GM10248 (cell line): ENCODE data around the gene ADH1A.

Experiments used
- CTCF ChIA-PET: fragments of 300-600 bp; sonication (Branson Sonifier 250); formaldehyde crosslinking; extraction: SDS; loops from one replicate; lab custom pipeline; 2021; ENCODE audit warnings: antibody characterized with exemption; lab: Yijun Ruan, JAX
- POLR2A ChIA-PET: fragments of 350-650 bp; sonication (Branson Sonifier 250); formaldehyde crosslinking; extraction: SDS; loops from one replicate; lab custom pipeline; 2020; ENCODE audit warnings: antibody characterized with exemption; lab: Yijun Ruan, JAX
- DNase-seq: peaks from one replicate; pipeline ENCODE4 v3.0.0; 2012; ENCODE audit errors: extremely low spot score
- TF ChIP-seq, protein P1 (sequence below): IDR thresholded peaks from 2 replicates; pipeline ENCODE4 v1.5.1; 2012; ENCODE audit warnings: mild to moderate bottlenecking, low read depth; ENCODE audit errors: extremely low read depth, missing control alignments, control extremely low read depth

Gene ADH1A

DNA sequence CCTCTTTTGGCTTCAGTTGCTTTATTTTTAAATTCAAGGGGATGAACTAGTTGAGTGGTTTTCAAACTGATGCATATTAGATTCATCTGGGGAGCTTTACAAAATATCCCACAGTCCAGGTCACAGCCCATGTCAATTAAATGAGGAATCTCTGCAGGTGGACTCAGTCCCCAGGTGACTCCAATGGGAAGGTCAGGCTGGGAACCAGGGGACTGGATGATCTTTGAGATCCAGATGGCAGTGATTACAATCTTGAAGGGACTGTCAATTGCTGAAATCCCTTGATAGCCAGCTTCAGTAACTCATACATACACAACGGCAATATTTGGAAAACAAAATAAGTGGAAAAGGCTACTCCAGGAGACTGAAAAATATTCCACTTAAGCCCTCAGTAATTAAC is 23.4 kb upstream of the ADH1A start:
- POLR2A ChIA-PET: no interaction called here
- no peak for DNase-seq
- CTCF ChIA-PET: no interaction called here

DNA sequence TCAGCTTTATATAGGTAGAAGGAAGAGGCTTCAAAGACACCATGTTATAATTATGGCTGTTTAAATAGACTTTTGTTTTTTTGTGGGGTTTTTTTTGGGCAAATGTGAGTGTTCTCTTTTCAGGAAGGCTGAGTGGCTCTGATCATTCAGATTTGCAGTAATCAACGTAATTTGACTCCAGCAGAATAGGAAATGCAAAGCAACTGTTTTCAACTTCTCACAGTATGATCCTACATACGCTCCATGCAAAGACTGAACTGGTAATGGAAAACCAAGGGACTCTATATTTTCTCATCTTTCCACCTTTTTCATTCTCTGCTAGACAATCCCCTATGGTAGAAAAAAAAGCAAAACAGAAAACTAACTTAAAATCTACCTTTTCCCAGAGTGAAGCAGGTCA is 19.6 kb upstream of the ADH1A start:
- TF ChIP-seq, protein P1, sequence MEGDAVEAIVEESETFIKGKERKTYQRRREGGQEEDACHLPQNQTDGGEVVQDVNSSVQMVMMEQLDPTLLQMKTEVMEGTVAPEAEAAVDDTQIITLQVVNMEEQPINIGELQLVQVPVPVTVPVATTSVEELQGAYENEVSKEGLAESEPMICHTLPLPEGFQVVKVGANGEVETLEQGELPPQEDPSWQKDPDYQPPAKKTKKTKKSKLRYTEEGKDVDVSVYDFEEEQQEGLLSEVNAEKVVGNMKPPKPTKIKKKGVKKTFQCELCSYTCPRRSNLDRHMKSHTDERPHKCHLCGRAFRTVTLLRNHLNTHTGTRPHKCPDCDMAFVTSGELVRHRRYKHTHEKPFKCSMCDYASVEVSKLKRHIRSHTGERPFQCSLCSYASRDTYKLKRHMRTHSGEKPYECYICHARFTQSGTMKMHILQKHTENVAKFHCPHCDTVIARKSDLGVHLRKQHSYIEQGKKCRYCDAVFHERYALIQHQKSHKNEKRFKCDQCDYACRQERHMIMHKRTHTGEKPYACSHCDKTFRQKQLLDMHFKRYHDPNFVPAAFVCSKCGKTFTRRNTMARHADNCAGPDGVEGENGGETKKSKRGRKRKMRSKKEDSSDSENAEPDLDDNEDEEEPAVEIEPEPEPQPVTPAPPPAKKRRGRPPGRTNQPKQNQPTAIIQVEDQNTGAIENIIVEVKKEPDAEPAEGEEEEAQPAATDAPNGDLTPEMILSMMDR: no peak
- ChIA-PET POLR2A (no interaction called here), CTCF (no interaction called here)
- no peak for DNase-seq

More for the DNA sequence above, 23.4 kb upstream of the ADH1A start:
- TF ChIP-seq, protein P1: no peak

DNA sequence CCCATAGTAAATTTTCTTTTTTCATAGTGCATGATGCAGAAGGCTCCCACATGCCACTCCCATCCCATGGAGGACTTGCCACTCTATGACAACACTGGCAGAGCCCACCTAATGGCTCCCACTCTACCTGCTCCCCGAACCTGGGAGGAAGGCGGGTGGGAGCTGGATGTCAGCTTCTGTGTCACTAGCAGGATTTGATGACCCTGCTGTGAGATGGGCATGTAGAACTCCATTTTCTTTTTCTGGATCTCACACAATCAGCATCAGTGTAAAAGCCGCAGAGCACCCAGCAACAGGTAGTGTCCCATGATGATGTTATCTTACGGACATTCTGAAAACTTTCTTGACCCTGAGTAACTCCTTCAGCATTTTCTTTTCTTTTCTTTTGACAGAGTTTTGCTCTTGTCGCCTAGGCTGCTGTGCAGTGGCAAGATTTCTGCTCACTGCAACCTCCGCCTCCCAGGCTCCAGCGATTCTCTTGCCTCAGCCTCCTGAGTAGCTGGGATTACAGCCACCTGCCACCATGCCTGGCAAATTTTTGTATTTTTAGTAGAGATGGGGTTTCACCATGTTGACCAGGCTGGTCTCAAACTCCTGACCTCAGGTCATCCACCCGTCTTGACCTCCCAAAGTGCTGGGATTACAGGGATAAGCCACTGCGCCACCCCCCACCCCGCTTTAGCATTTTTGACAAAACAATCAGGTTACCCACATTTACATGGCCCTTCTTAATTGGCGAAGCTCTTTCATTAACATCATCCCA is 15.0 kb upstream of the ADH1A start:
- ChIA-PET POLR2A (no interaction called here), CTCF (no interaction called here)
- TF ChIP-seq, protein P1: no peak
- no peak for DNase-seq

DNA sequence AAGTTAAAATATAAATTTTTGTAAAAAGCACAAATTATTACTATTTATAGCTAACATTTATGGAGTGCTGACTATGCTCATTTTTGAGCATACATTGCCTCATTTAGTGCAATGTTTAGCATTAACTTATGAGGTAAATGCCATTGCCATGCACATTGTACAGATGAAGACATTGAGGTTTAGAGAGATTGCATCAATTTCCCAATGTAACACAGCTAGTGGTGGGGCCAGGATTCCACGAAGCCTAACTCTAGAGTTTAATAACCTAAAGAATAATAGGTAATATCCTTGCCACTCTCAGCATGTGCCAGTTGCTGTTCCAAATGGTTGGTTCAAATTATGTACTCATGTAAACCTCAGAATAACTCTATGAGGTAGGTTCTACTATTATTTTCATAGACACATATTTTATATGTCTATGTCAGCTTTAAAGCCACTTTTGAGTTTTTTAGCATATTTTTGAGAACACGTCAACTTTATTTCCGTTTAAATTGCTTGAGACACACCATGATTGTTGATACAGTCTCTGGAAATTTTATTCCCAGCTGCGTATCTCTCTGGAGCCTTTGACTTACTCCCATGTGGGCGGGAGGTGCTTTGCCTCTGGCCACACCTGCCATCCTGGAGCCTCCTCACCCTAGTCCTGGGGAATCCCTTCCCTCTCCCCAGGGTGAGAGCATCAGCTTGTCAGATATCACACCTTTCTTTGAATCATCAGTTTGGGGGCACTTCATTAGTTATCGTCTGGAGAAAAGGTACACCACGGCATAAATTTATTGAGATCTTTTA is 10.8 kb upstream of the ADH1A start:
- CTCF ChIA-PET: interaction anchor here (0.9 to 1.0 kb wide), 2 partner anchors 8 to 10 kb away, joined by 3 read pairs; no protein-coding TSS in a partner anchor
- POLR2A ChIA-PET: no interaction called here
- DNase-seq: no peak
- TF ChIP-seq, protein P1: no peak

DNA sequence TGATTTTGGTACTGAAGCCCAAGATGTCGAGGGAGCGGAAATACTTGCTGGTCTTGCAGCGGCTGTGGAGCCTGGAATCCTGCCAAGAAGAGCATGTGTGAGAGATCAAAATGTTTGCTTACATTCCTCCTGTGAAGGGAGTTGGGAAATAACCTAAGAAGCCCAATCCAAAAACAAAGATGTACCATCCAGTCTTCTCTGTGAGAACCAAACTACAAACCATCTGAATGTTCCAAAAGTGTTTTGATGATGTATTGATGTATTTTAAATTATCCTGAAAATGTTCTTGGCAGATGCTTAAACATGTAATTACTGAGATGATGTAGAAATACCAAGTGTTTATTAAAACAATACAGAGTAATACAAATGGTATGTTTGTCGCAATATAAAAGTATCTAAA is 10.1 kb upstream of the ADH1A start:
- ChIA-PET POLR2A (no interaction called here), CTCF (interaction anchor here (1.0 kb wide), 1 partner anchor 9 kb away, joined by 3 read pairs; no protein-coding TSS in a partner anchor)
- TF ChIP-seq, protein P1: no peak
- no peak for DNase-seq

DNA sequence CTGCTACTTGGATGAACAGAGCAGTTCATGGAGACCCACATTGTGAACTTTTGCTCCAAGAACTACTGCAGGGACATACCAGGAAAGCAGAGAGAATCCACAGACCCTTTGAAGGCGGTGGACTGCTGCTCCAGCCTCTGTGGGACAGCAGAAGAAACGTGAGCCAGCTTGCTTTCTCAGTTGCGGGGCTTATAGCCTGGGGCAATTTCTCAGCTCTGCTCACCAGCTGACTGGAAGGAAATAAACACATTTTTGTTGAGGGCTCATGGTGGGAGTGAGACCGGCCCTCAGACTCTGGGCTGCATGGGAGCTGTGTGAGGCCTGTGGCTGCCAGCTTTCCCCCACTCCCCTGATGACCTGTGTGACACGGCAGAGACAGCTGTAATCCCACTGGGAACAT is 2.6 kb upstream of the ADH1A start:
- CTCF ChIA-PET: interaction anchor here (1.4 kb wide), 1 partner anchor 9 kb away, joined by 3 read pairs; no protein-coding TSS in a partner anchor
- TF ChIP-seq, protein P1: no peak
- no peak for DNase-seq
- POLR2A ChIA-PET: no interaction called here
